Measurements from ENCODE around the gene NPEPL1. TPM values are rescaled to one million over a fixed set of nuclear protein-coding genes. Genes with fewer than 3 reads are reported as not detected.
"Not testable (repeated sequence)": the region's sequence is repeated elsewhere in the genome, so short reads cannot be mapped to it uniquely, and the experiment has no call there.

NPEPL1 gene
- total and polyA plus RNA-seq, 3 experiments from 2014 or later = 6.8 to 18.6 (median 15.3) TPM

- DNase-seq = no peak
- Mint-ChIP-seq H3K4me1 (no peaks in the 10 kb centered on the region), H3K9me3 (peaks cover 0 to 6% (median 5%) of the 10 kb centered on the region in 5 donors), H3K27me3 (peaks cover 35 to 53% of the 10 kb centered on the region in 2 donors), H3K27ac (no peak overlapping the region), H3K4me3 (no peak overlapping the region), H3K36me3 (peaks cover 0 to 6% (median 0%) of the 10 kb centered on the region in 3 donors)
- no peak overlapping the region for H3K27ac ChIP-seq (ENCODE audit: low read depth, low read length)
- no peak overlapping the region for H3K4me3 ChIP-seq (ENCODE audit: low read length)
- no peaks in the 10 kb centered on the region for H3K4me1 ChIP-seq (ENCODE audit: insufficient read depth, low read length)
- CTCF ChIA-PET = no interaction called here
- POLR2A ChIA-PET = no interaction called here
- H3K9me3 ChIP-seq (ENCODE audit: low read length) = no peaks in the 10 kb centered on the region
- no peaks in the 10 kb centered on the region for H3K36me3 ChIP-seq (ENCODE audit: insufficient read depth, low read length)
- peaks cover 5% of the 10 kb centered on the region for H3K27me3 ChIP-seq (ENCODE audit: insufficient read depth, low read length, poor library complexity, severe bottlenecking)
Observed at GRCh38 chr20:58721951-58722778, 29.6 kb downstream of the NPEPL1 start.

DNA sequence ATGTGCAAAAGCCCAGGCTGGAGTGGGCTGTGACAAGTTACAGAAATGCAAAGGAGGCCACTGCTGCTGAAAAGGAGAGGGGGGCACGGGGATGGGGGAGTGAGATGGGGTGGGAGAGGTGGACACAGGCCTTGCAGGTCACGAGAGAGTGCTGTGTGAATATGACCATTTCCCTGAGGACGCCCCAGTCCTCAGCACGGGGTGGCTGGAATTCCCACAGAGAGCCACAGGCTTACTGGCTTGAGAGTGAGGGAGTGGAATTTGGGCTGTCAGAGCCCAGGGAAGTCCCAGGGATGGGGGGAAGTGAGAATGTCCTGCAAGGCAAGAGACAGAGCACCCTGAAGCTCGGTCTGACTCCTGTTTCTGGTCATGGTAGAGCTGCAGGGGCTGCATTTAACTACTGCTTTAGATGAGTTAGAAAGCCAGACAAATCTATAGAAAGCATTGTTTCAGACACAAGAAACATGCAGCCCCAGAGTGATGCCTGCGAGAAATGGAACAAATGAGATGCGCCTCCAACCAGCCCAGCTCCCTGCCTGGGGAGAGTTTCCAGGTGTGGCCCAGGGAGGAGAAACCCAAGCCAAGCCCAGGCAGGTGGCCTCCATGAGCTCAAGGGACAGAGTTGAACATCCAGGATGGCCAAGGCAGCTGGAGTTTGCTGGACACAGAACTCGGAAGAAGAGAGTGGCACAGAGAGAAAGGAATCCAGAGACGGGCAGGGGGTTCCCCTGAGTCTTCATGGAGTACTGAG is 30.5 kb downstream of the NPEPL1 start:
- DNase-seq = no peak
- no peaks in the 10 kb centered on the region for H3K36me3 ChIP-seq (ENCODE audit: insufficient read depth, low read length)
- Mint-ChIP-seq H3K36me3 (peaks cover 0 to 13% (median 0%) of the 10 kb centered on the region in 3 donors), H3K27ac (no peak overlapping the region), H3K4me3 (no peak overlapping the region), H3K4me1 (no peaks in the 10 kb centered on the region), H3K9me3 (peaks cover 0 to 15% (median 6%) of the 10 kb centered on the region in 5 donors), H3K27me3 (peaks cover 36 to 61% of the 10 kb centered on the region in 2 donors)
- peaks cover 5% of the 10 kb centered on the region for H3K27me3 ChIP-seq (ENCODE audit: insufficient read depth, low read length, poor library complexity, severe bottlenecking)
- H3K27ac ChIP-seq (ENCODE audit: low read depth, low read length) = no peak overlapping the region
- H3K4me3 ChIP-seq (ENCODE audit: low read length) = no peak overlapping the region
- H3K9me3 ChIP-seq (ENCODE audit: low read length) = no peaks in the 10 kb centered on the region
- ChIA-PET CTCF (no interaction called here), POLR2A (no interaction called here)
- H3K4me1 ChIP-seq (ENCODE audit: insufficient read depth, low read length) = no peaks in the 10 kb centered on the region

DNA sequence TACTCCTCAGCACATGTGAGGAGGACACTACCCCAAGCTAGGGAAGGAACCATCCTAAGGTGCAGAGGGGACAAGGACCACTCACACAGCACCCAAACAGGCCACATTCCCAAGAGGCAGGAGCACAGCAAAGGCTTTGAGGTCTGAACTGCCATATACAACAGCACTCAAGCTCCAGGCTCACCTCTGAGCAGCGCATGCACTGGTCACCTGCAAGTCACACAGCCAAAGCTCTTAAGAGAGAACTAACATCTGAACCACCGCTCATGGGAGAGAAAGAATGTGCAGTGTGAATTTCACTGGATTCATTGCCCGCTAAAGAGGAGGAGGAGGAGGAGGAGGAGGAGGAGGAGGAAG is 31.0 kb downstream of the NPEPL1 start:
- H3K9me3 ChIP-seq (ENCODE audit: low read length) = no peaks in the 10 kb centered on the region
- ChIA-PET CTCF (no interaction called here), POLR2A (no interaction called here)
- Mint-ChIP-seq H3K27me3 (peaks cover 37 to 62% of the 10 kb centered on the region in 2 donors), H3K4me1 (no peaks in the 10 kb centered on the region), H3K27ac (peak overlapping the region in 1 of 8 donors; percentile 43), H3K4me3 (no peak overlapping the region), H3K36me3 (peaks cover 0 to 13% (median 0%) of the 10 kb centered on the region in 3 donors), H3K9me3 (peaks cover 0 to 15% (median 6%) of the 10 kb centered on the region in 5 donors)
- peaks cover 5% of the 10 kb centered on the region for H3K27me3 ChIP-seq (ENCODE audit: insufficient read depth, low read length, poor library complexity, severe bottlenecking)
- no peak overlapping the region for H3K4me3 ChIP-seq (ENCODE audit: low read length)
- H3K36me3 ChIP-seq (ENCODE audit: insufficient read depth, low read length) = no peaks in the 10 kb centered on the region
- no peak overlapping the region for H3K27ac ChIP-seq (ENCODE audit: low read depth, low read length)
- DNase-seq = no peak
- no peaks in the 10 kb centered on the region for H3K4me1 ChIP-seq (ENCODE audit: insufficient read depth, low read length)

- H3K4me3 Mint-ChIP-seq; H3K27me3 ChIP-seq (ENCODE audit: insufficient read depth, low read length, poor library complexity, severe bottlenecking); H3K4me1 ChIP-seq (ENCODE audit: insufficient read depth, low read length); POLR2A ChIA-PET; DNase-seq; H3K4me1 Mint-ChIP-seq; H3K9me3 ChIP-seq (ENCODE audit: low read length); H3K36me3 ChIP-seq (ENCODE audit: insufficient read depth, low read length); H3K27ac ChIP-seq (ENCODE audit: low read depth, low read length); H3K27ac Mint-ChIP-seq; CTCF ChIA-PET; H3K4me3 ChIP-seq (ENCODE audit: low read length): not testable (repeated sequence)
- peaks cover 0 to 13% (median 0%) of the 10 kb centered on the region in 3 donors for H3K36me3 Mint-ChIP-seq
- H3K9me3 Mint-ChIP-seq = peaks cover 0 to 15% (median 6%) of the 10 kb centered on the region in 5 donors
- peaks cover 32 to 66% of the 10 kb centered on the region in 2 donors for H3K27me3 Mint-ChIP-seq
Observed at GRCh38 chr20:58726156-58726555, 33.6 kb downstream of the NPEPL1 start.

DNA sequence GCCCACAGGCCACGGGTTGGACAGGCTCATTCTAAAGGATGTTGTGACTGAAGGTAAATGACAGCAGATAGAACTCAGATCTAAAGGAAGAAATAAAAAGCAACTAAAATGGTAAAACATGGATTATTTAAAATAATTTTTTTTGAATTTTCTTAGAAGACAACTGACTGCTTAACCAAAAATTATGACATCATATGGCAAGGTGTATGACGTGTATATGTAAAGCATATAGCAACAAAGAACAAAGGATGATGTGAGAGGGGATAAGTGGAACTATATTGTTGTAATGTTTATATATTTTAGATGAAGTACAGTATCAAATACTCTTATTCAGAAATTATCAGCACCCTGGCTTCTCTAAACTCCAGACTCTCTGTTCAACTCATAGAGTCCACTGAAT is 38.6 kb downstream of the NPEPL1 start:
- no peaks in the 10 kb centered on the region for H3K27me3 ChIP-seq (ENCODE audit: insufficient read depth, low read length, poor library complexity, severe bottlenecking)
- H3K36me3 Mint-ChIP-seq = peaks cover 0 to 8% (median 0%) of the 10 kb centered on the region in 3 donors
- peaks cover 0 to 15% (median 5%) of the 10 kb centered on the region in 5 donors for H3K9me3 Mint-ChIP-seq
- no peak overlapping the region for H3K4me3 ChIP-seq (ENCODE audit: low read length)
- H3K27ac ChIP-seq (ENCODE audit: low read depth, low read length) = no peak overlapping the region
- no peak for DNase-seq
- H3K36me3 ChIP-seq (ENCODE audit: insufficient read depth, low read length) = no peaks in the 10 kb centered on the region
- H3K27me3 Mint-ChIP-seq = peaks cover 3 to 47% of the 10 kb centered on the region in 2 donors
- no peaks in the 10 kb centered on the region for H3K9me3 ChIP-seq (ENCODE audit: low read length)
- no peak overlapping the region for H3K27ac Mint-ChIP-seq
- no peaks in the 10 kb centered on the region for H3K4me1 Mint-ChIP-seq
- ChIA-PET POLR2A (no interaction called here), CTCF (no interaction called here)
- no peaks in the 10 kb centered on the region for H3K4me1 ChIP-seq (ENCODE audit: insufficient read depth, low read length)
- no peak overlapping the region for H3K4me3 Mint-ChIP-seq

DNA sequence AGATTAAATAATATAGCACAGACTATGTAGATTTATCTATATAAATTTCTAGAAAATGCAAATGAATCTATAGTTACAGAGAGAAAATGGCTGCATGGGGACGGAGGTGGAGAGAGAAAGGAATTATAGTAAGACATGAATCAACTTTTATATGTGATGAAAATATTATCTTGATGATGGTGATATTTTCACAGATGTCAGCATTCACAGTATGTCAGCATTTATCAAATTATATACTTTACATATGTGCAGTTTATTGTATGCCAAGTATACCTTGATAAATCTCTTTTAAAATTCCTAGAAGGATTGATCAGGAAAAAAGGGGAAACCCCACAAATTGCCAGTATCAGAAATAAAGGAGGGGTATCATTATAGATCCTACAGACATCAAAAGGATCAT is 44.6 kb downstream of the NPEPL1 start:
- Histone ChIP-seq H3K27me3 (ENCODE audit: insufficient read depth, low read length, poor library complexity, severe bottlenecking) (no peaks in the 10 kb centered on the region), H3K9me3 (ENCODE audit: low read length) (no peaks in the 10 kb centered on the region), H3K36me3 (ENCODE audit: insufficient read depth, low read length) (no peaks in the 10 kb centered on the region), H3K27ac (ENCODE audit: low read depth, low read length) (no peak overlapping the region), H3K4me1 (ENCODE audit: insufficient read depth, low read length) (no peaks in the 10 kb centered on the region), H3K4me3 (ENCODE audit: low read length) (no peak overlapping the region)
- Mint-ChIP-seq H3K27me3 (peaks cover 3 to 32% of the 10 kb centered on the region in 2 donors), H3K9me3 (peaks cover 0 to 6% (median 0%) of the 10 kb centered on the region in 5 donors), H3K36me3 (no peaks in the 10 kb centered on the region), H3K4me3 (no peak overlapping the region), H3K4me1 (no peaks in the 10 kb centered on the region), H3K27ac (no peak overlapping the region)
- no peak for DNase-seq
- ChIA-PET POLR2A (no interaction called here), CTCF (no interaction called here)

DNA sequence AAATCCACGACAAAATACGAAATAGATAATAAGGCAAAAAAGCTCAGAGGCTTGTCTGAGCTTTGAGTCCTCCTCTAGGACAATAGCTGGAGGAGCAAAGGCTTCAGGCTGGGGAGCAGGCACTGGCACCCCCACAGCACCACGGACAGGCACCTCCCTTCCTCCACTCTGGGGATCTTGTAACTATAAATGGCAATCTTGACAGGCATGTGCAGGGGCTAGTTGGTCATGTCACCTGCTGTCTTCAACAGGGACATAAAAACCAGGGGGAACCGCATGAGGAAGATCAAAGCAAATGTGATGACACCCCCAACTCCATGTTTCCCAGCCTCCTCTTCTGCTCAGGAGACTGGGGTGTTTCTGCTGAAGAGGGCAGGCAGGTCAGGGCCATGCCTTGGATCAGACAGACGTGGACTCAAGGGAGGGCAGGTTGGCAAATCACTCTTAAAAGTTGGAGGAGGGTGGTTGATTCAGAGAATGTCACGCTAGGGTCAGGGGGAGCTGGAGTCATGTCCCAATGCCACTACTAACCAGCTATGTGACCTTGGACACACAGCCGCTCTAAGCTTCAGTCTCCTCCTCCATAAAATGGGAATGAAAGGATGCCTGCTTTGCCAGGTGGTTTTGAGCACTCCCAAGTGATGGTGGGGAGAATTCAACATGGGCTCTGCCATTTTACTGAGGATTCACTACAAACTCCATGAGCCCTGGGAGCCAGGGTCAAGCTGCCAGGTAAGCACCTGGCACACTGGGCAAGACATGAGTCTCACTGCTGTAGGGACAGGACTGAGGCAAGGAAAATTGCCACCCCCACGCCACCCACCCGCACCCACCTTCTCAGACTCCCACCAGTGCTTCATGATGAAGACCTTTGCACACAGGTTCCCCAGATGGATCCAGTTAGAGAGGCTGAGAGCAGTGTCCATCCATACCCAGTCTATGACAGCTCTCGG is 48.0 kb downstream of the NPEPL1 start:
- H3K4me3 ChIP-seq (ENCODE audit: low read length) = no peak overlapping the region
- no peak overlapping the region for H3K4me3 Mint-ChIP-seq
- ChIA-PET POLR2A (no interaction called here), CTCF (no interaction called here)
- no peak for DNase-seq
- no peak overlapping the region for H3K27ac Mint-ChIP-seq
- H3K36me3 ChIP-seq (ENCODE audit: insufficient read depth, low read length) = no peaks in the 10 kb centered on the region
- no peaks in the 10 kb centered on the region for H3K4me1 ChIP-seq (ENCODE audit: insufficient read depth, low read length)
- no peaks in the 10 kb centered on the region for H3K9me3 ChIP-seq (ENCODE audit: low read length)
- no peaks in the 10 kb centered on the region for H3K4me1 Mint-ChIP-seq
- H3K27me3 Mint-ChIP-seq = peaks cover 6 to 39% of the 10 kb centered on the region in 2 donors
- no peaks in the 10 kb centered on the region for H3K27me3 ChIP-seq (ENCODE audit: insufficient read depth, low read length, poor library complexity, severe bottlenecking)
- no peak overlapping the region for H3K27ac ChIP-seq (ENCODE audit: low read depth, low read length)
- peaks cover 0 to 6% (median 0%) of the 10 kb centered on the region in 5 donors for H3K9me3 Mint-ChIP-seq
- H3K36me3 Mint-ChIP-seq = no peaks in the 10 kb centered on the region
